Type B pancreatic cell (in vitro differentiated cells): ENCODE data around the gene COL24A1. TPM values are rescaled to one million over a fixed set of nuclear protein-coding genes. Genes with fewer than 3 reads are reported as not detected.
A peak's percentile ranks its signal among the peaks of the same experiment; 100 is the strongest.

Source experiments
- DNase-seq: peaks from one replicate; pipeline ENCODE4 v3.0.0; 2021; ENCODE audit warnings: mixed read lengths; ENCODE audit not compliant: unreplicated experiment; ENCODE audit errors: extremely low spot score
- H3K27ac Mint-ChIP-seq: 2 replicates; pipeline ENCODE4 v1.8.0; 2021; ENCODE audit warnings: mild to moderate bottlenecking, mixed read lengths
- H3K27me3 Mint-ChIP-seq: 2 replicates; pipeline ENCODE4 v1.8.0; 2021; ENCODE audit warnings: mixed read lengths
- H3K36me3 Mint-ChIP-seq: 2 replicates; pipeline ENCODE4 v1.8.0; 2021; ENCODE audit warnings: mixed read lengths
- H3K4me1 Mint-ChIP-seq: one replicate; pipeline ENCODE4 v1.8.0; 2021; ENCODE audit warnings: mixed read lengths; ENCODE audit not compliant: unreplicated experiment
- H3K4me3 Mint-ChIP-seq: 2 replicates; pipeline ENCODE4 v1.8.0; 2021; ENCODE audit warnings: mild to moderate bottlenecking, mixed read lengths
- H3K9me3 Mint-ChIP-seq: 2 replicates; pipeline ENCODE4 v1.8.0; 2021; ENCODE audit warnings: mixed read lengths
- total RNA-seq: library from RNA; stranded (reverse); gene quantifications from 2 replicates; pipeline ENCODE4 v1.2.1, GENCODE V29; 2021; ENCODE audit warnings: low replicate concordance
- TF ChIP-seq, protein P1 (sequence below): fragments of 200-600 bp; sonication (generic); conservative IDR thresholded peaks from 2 replicates; pipeline ENCODE4 v1.5.0; 2021; ENCODE audit warnings: antibody characterized with exemption, mild to moderate bottlenecking

COL24A1 gene
- total RNA-seq, 1 donor from 2014 or later = 7.2 TPM

DNA sequence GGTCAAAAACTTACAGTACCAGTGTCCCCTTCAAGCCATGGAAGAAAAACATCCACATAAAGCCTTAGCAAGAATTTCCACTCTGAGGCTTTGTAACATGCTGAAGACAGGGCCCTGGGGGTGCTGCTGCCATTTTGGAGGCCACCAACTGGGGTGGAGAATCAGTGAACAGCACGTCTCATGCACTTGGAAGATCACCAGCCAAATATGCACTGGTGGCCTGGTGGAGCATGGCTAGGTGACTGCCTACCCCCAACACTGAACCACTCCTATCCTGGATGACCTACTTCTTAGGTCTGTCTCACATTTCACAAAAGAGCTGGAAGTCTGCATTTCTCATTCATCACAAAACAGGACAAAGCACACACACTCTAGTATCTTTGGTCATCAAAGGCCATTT, 126.4 kb downstream of the COL24A1 start:
- no peak for DNase-seq
- Mint-ChIP-seq H3K9me3 (peaks cover 5% of the 10 kb centered on the region), H3K4me3 (no peak overlapping the region), H3K36me3 (no peaks in the 10 kb centered on the region), H3K27me3 (peaks cover under 1% of the 10 kb centered on the region), H3K27ac (no peak overlapping the region), H3K4me1 (no peaks in the 10 kb centered on the region)
- TF ChIP-seq, protein P1, sequence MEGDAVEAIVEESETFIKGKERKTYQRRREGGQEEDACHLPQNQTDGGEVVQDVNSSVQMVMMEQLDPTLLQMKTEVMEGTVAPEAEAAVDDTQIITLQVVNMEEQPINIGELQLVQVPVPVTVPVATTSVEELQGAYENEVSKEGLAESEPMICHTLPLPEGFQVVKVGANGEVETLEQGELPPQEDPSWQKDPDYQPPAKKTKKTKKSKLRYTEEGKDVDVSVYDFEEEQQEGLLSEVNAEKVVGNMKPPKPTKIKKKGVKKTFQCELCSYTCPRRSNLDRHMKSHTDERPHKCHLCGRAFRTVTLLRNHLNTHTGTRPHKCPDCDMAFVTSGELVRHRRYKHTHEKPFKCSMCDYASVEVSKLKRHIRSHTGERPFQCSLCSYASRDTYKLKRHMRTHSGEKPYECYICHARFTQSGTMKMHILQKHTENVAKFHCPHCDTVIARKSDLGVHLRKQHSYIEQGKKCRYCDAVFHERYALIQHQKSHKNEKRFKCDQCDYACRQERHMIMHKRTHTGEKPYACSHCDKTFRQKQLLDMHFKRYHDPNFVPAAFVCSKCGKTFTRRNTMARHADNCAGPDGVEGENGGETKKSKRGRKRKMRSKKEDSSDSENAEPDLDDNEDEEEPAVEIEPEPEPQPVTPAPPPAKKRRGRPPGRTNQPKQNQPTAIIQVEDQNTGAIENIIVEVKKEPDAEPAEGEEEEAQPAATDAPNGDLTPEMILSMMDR = no peak

DNA sequence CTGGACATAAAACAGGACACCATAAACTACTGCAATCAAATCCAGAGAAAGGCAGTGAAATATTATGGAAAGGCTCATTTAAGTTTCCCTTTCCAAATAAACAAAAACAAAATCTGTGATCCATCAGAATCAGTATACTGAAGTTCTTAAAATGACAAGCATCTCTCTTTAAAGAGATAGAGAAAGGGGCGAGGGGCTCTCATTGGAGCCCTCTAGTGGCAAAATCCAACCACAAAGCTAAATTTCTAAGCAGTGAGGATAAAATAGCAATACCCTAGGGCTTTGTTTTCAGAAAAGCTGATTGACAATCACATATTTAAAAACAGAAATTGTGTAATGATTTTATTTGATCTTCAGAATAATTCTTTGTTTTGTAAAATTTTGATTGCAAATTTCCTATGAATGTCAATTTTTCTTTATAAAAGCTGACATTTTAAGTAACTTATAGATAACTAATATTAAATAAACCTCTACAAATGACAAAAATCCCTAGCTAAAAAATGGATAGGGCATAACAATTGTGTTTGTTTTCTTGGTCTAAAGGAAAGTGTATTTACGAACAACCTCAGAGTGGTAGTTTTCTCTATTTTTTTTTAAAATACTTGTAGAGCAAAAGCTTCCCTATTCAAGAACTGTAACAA, 138.2 kb downstream of the COL24A1 start:
- no peaks in the 10 kb centered on the region for H3K9me3 Mint-ChIP-seq
- no peak overlapping the region for H3K27ac Mint-ChIP-seq
- H3K27me3 Mint-ChIP-seq = no peaks in the 10 kb centered on the region
- no peak overlapping the region for H3K4me3 Mint-ChIP-seq
- no peaks in the 10 kb centered on the region for H3K36me3 Mint-ChIP-seq
- no peak for DNase-seq
- H3K4me1 Mint-ChIP-seq = no peaks in the 10 kb centered on the region
- TF ChIP-seq, protein P1 = peak; percentile 93

DNA sequence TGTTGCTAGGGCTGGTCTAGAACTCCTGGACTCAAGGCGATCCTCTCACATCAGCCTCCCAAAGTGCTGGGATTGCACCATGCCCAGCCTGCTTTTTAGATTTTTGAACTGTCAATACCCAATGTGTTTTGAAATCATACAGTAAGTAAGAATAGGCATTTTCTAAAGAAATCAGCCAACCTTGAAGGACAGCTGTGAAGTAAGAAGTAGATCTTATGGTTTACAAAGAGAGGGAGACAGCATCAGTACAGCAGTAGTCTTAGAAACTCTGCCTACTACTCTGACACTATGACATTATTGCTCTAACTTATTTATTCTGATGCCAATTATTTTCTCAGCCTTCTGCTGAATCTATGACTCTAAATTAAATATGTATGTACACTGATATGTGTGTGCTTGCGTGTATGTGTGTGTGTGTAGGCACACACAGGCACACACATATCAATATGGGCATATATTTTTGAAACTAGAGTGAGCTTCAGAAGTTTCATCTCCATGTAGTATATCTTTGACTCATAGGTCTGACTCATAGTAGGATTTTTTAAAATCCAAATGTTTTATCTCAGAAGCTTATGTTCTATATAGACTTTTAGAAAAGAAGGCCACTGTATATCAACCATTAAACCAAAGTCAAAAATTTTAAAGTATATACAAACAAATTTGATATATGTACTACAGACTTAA, 140.4 kb downstream of the COL24A1 start:
- Mint-ChIP-seq H3K9me3 (no peaks in the 10 kb centered on the region), H3K4me3 (no peak overlapping the region), H3K27ac (no peak overlapping the region), H3K36me3 (no peaks in the 10 kb centered on the region), H3K27me3 (no peaks in the 10 kb centered on the region), H3K4me1 (no peaks in the 10 kb centered on the region)
- DNase-seq = no peak
- TF ChIP-seq, protein P1 = no peak

DNA sequence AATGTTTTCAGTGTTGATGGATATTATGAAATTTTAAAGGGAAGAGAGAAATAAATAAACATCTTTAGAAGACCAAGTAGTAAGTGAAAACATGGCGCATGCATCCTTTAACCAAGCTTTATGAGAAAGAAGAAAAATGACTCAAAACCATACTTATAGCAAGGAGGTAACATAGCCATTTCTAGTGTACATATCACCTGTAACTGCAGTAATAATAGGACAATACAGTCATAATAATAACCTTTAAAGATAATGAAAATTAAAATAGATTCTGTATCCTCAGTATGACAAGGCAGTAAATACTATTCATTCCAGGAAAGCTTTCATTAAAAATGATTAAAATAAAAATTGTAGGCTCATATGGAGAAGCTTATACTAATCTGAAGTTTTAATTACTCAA, 141.2 kb downstream of the COL24A1 start:
- TF ChIP-seq, protein P1 = no peak
- DNase-seq = no peak
- Mint-ChIP-seq H3K27ac (no peak overlapping the region), H3K36me3 (no peaks in the 10 kb centered on the region), H3K4me1 (no peaks in the 10 kb centered on the region), H3K9me3 (no peaks in the 10 kb centered on the region), H3K27me3 (no peaks in the 10 kb centered on the region), H3K4me3 (no peak overlapping the region)

DNA sequence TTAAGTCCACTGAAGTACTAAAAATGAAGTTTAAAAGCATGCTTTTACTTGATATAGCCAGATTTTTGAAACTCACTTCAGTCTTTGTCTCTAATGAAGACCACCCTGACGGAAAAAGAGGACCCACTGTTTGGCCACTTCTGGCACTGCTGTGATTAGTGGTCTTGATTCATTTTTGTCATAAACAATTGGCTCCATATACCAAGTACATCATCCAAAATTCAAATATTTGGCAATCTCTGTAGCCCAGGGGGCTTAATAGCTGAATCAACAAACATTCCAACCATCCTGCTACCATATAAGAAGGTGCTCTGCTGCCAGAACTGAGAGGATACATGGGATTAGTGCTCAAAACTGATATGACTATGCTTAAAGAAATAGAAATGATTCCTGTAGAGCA, 156.0 kb downstream of the COL24A1 start:
- Mint-ChIP-seq H3K9me3 (peaks cover 4% of the 10 kb centered on the region), H3K27ac (no peak overlapping the region), H3K4me1 (no peaks in the 10 kb centered on the region), H3K27me3 (no peaks in the 10 kb centered on the region), H3K4me3 (no peak overlapping the region), H3K36me3 (no peaks in the 10 kb centered on the region)
- DNase-seq = no peak
- TF ChIP-seq, protein P1 = no peak
